ENCODE results near the gene CHDH. TPM values are rescaled to one million over a fixed set of nuclear protein-coding genes. Genes with fewer than 3 reads are reported as not detected.

Gene CHDH, protein sequence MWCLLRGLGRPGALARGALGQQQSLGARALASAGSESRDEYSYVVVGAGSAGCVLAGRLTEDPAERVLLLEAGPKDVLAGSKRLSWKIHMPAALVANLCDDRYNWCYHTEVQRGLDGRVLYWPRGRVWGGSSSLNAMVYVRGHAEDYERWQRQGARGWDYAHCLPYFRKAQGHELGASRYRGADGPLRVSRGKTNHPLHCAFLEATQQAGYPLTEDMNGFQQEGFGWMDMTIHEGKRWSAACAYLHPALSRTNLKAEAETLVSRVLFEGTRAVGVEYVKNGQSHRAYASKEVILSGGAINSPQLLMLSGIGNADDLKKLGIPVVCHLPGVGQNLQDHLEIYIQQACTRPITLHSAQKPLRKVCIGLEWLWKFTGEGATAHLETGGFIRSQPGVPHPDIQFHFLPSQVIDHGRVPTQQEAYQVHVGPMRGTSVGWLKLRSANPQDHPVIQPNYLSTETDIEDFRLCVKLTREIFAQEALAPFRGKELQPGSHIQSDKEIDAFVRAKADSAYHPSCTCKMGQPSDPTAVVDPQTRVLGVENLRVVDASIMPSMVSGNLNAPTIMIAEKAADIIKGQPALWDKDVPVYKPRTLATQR
- polyA plus RNA-seq (2013, experiment 1 of 2) = 2.0 TPM
- 2.0 TPM for polyA plus RNA-seq (2013, experiment 2 of 2)

DNA sequence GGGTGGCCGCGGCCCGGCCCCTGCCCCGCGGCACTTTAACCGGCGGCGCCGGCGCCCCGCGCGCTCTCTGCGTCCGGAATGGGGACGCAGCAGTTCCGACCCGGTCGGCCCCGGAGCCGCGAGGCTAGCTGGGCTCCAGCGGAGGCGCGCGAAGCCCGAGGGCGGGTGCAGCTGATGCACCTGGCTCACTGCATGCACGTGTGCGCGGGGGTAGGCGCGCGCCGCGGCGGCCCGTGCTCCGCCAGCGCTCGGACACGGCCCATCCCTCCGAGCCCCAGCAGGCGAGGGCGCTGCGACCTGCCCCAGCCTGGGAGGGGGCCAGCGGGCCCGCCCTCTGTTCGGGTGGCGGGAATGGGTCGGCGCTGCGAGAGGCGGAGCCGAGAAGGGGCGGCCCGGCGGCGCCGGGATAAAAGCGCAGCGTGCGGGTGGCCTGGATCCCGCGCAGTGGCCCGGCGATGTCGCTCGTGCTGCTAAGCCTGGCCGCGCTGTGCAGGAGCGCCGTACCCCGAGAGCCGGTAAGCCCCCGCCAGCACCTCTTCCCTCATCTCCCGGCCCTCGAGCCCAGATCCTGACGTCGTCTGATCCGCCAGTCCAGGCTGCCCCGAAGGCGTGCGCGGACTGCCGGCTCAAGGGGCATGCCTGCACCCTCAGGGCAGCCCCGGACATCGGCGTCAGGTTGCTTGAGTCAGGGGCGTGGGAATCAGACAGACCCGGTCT lies at the start of gene CHDH, which contains the start of gene IL17RB:
Gene CHDH, minus strand, starts transcription at position 286 of the 717 bp plus-strand sequence. CDS start 22,411 bp downstream, outside the sequence.
Gene IL17RB, plus strand, starts transcription at position 435 of the 717 bp plus-strand sequence. Its CDS starts 21 bp downstream, at position 456.
- no peak within 1 kb of the TSS for H2BK5ac ChIP-seq (ENCODE audit: low read length)
- H3K9me3 ChIP-seq (replicated peaks in 1 of 2; ENCODE audit: control insufficient read depth in 2 of 2, insufficient read depth in 1 of 2, low read depth in 1 of 2, low read length in 2 of 2) = peaks cover 2 to 5% of the 10 kb centered on the region in 2 donors
- peak within 1 kb of the TSS; percentile 85 for H3K4me2 ChIP-seq (ENCODE audit: insufficient read depth, low read length, poor library complexity, severe bottlenecking)
- H2AFZ ChIP-seq (ENCODE audit: low read length) = peak within 1 kb of the TSS; percentile 100
- H3K79me1 ChIP-seq (ENCODE audit: low read depth, low read length) = no peaks in the 10 kb centered on the region
- peak within 1 kb of the TSS; percentile 91 for H3K9ac ChIP-seq (ENCODE audit: low read depth, low read length, poor library complexity)
- H3K14ac ChIP-seq (ENCODE audit: low read length) = peak within 1 kb of the TSS; percentile 84
- no CpG with 5 or more reads among the region's 91 CpGs for WGBS, 2 donors (ENCODE audit: extremely low coverage in 2 of 2, insufficient read length in 2 of 2, insufficient replicate concordance in 1 of 2)
- no peak within 1 kb of the TSS for H2BK120ac ChIP-seq (ENCODE audit: low read depth, low read length)
- H2BK15ac ChIP-seq (ENCODE audit: low read length) = peak within 1 kb of the TSS; percentile 61
- H3K36me3 ChIP-seq (replicated peaks in 1 of 2; ENCODE audit: control insufficient read depth in 2 of 2, insufficient read depth in 2 of 2, low read length in 2 of 2) = no peaks in the 10 kb centered on the region
- DNase-seq (ENCODE audit: low spot score) = peak; percentile 65
- H2AK5ac ChIP-seq (ENCODE audit: low read depth, low read length) = no peak within 1 kb of the TSS
- H3K27ac ChIP-seq (replicated peaks; ENCODE audit: low read length) = no peak within 1 kb of the TSS
- H4K8ac ChIP-seq (ENCODE audit: low read depth, low read length) = no peak within 1 kb of the TSS
- peak within 1 kb of the TSS; percentile 96 for H3K18ac ChIP-seq (ENCODE audit: low read length)
- H3K4ac ChIP-seq (ENCODE audit: low read length) = no peak within 1 kb of the TSS
- peak within 1 kb of the TSS; percentile 74 to 88 for H3K4me3 ChIP-seq (ENCODE audit: low read length in 2 of 2)
- peak within 1 kb of the TSS; percentile 85 for H3K23ac ChIP-seq (ENCODE audit: low read depth, low read length, poor library complexity)
- peaks cover 0 to 9% (median 7%) of the 10 kb centered on the region in 3 experiments for H3K27me3 ChIP-seq (ENCODE audit: control insufficient read depth in 3 of 3, insufficient read depth in 3 of 3, low read depth in 1 of 3, low read length in 3 of 3)
- peaks cover 4 to 18% of the 10 kb centered on the region in 2 donors for H3K4me1 ChIP-seq (ENCODE audit: control insufficient read depth in 2 of 2, insufficient read depth in 1 of 2, low read depth in 1 of 2, low read length in 2 of 2)
- no peak within 1 kb of the TSS for H2BK12ac ChIP-seq (ENCODE audit: low read length)
- no peak within 1 kb of the TSS for H4K91ac ChIP-seq (ENCODE audit: low read depth, low read length, poor library complexity)

DNA sequence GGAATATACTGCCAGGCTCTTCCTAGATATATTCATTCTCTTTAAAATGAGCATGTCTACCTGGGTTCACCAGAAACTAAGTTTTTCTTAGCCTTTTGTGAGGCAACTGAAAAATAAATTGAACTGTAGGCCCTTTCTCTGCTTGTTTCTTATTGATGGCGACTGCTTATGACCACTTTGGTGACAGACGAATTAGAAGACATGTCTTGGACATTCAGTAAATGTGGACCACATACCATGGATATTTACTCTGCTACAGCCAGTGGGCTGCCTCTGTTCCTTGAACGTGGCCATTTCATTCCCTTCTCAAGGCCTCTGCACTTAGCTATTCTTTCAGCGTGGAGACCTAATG lies 46.0 kb upstream of the CHDH start:
- Histone ChIP-seq H3K36me3 (replicated peaks in 1 of 2; ENCODE audit: control insufficient read depth in 2 of 2, insufficient read depth in 2 of 2, low read length in 2 of 2) (peaks cover 0 to 18% of the 10 kb centered on the region in 2 donors), H4K8ac (ENCODE audit: low read depth, low read length) (no peak overlapping the region), H3K4me1 (ENCODE audit: control insufficient read depth in 2 of 2, insufficient read depth in 1 of 2, low read depth in 1 of 2, low read length in 2 of 2) (peaks cover 2 to 8% of the 10 kb centered on the region in 2 donors), H3K9ac (ENCODE audit: low read depth, low read length, poor library complexity) (no peak overlapping the region), H3K27me3 (ENCODE audit: control insufficient read depth in 3 of 3, insufficient read depth in 3 of 3, low read depth in 1 of 3, low read length in 3 of 3) (peaks cover 0 to under 1% (median 0%) of the 10 kb centered on the region in 3 experiments), H2AFZ (ENCODE audit: low read length) (peak overlapping the region; percentile 81), H2BK12ac (ENCODE audit: low read length) (no peak overlapping the region), H2AK5ac (ENCODE audit: low read depth, low read length) (no peak overlapping the region), H3K79me1 (ENCODE audit: low read depth, low read length) (no peaks in the 10 kb centered on the region), H3K27ac (replicated peaks; ENCODE audit: low read length) (peak overlapping the region; percentile 78), H3K14ac (ENCODE audit: low read length) (no peak overlapping the region), H2BK5ac (ENCODE audit: low read length) (no peak overlapping the region), H3K4me2 (ENCODE audit: insufficient read depth, low read length, poor library complexity, severe bottlenecking) (peak overlapping the region; percentile 47), H3K9me3 (replicated peaks in 1 of 2; ENCODE audit: control insufficient read depth in 2 of 2, insufficient read depth in 1 of 2, low read depth in 1 of 2, low read length in 2 of 2) (no peaks in the 10 kb centered on the region), H3K18ac (ENCODE audit: low read length) (no peak overlapping the region), H3K4me3 (ENCODE audit: low read length in 2 of 2) (peak overlapping the region; percentile 76 to 79), H3K4ac (ENCODE audit: low read length) (no peak overlapping the region), H3K23ac (ENCODE audit: low read depth, low read length, poor library complexity) (no peak overlapping the region), H4K91ac (ENCODE audit: low read depth, low read length, poor library complexity) (no peak overlapping the region), H2BK15ac (ENCODE audit: low read length) (no peak overlapping the region), H2BK120ac (ENCODE audit: low read depth, low read length) (no peak overlapping the region)
- WGBS, 2 donors (ENCODE audit: extremely low coverage in 2 of 2, insufficient read length in 2 of 2, insufficient replicate concordance in 1 of 2) = no CpG with 5 or more reads among the region's 4 CpGs
- no peak for DNase-seq (ENCODE audit: low spot score)

DNA sequence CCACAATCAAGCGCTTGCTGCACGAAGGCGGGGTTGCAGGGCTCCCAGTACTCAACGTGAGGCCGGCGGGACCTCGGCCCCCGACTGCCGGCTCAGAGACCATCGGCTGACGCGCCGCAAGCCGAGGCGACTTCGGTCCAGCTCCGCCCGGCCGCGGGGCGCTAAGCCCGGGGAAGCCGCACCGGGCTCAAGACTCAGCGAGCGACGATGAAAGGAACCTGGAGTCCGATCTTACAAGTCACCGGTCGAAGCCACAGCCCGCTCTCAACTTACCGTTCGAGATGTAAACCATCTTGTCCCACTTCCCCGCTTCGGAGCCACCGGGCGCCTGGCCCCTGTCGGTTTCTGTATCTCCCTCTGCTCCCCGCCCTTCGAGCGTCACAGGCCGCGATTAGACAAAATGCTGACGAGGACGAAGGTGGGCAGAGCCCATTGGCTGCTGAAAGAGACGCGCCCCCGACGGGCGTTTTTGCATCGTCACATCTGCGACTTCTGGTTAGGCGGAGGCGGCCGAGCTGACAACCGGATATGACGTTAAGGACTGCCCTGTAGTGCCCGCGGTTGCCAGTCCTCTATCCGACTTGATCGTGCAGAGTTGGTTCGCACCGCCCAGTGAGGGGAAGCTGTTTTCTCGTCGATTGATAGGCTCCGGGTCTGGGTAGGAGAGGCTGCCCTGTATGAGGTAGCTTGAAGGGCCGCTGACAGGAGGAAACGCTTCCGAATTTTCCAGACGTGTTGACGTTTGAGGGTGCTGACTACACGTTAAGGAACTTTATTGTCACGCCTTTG lies 45.5 kb upstream of the CHDH start, which contains the start of gene SELENOK:
Gene SELENOK, minus strand, starts transcription at position 363 of the 789 bp plus-strand sequence.
- peak within 1 kb of the TSS; percentile 78 for H3K27ac ChIP-seq (replicated peaks; ENCODE audit: low read length)

More for the DNA sequence above, 45.5 kb upstream of the CHDH start, which contains the start of gene SELENOK:
- H3K18ac ChIP-seq (ENCODE audit: low read length) = peak within 1 kb of the TSS; percentile 63
- peaks cover 0 to 23% of the 10 kb centered on the region in 2 donors for H3K36me3 ChIP-seq (replicated peaks in 1 of 2; ENCODE audit: control insufficient read depth in 2 of 2, insufficient read depth in 2 of 2, low read length in 2 of 2)
- no peak within 1 kb of the TSS for H2BK5ac ChIP-seq (ENCODE audit: low read length)
- H2BK120ac ChIP-seq (ENCODE audit: low read depth, low read length) = no peak within 1 kb of the TSS
- H4K8ac ChIP-seq (ENCODE audit: low read depth, low read length) = no peak within 1 kb of the TSS
- peaks cover 2 to 8% of the 10 kb centered on the region in 2 donors for H3K4me1 ChIP-seq (ENCODE audit: control insufficient read depth in 2 of 2, insufficient read depth in 1 of 2, low read depth in 1 of 2, low read length in 2 of 2)
- no peak within 1 kb of the TSS for H3K14ac ChIP-seq (ENCODE audit: low read length)
- H3K27me3 ChIP-seq (ENCODE audit: control insufficient read depth in 3 of 3, insufficient read depth in 3 of 3, low read depth in 1 of 3, low read length in 3 of 3) = no peaks in the 10 kb centered on the region
- no peak within 1 kb of the TSS for H2BK15ac ChIP-seq (ENCODE audit: low read length)
- no peaks in the 10 kb centered on the region for H3K79me1 ChIP-seq (ENCODE audit: low read depth, low read length)
- H3K9me3 ChIP-seq (replicated peaks in 1 of 2; ENCODE audit: control insufficient read depth in 2 of 2, insufficient read depth in 1 of 2, low read depth in 1 of 2, low read length in 2 of 2) = no peaks in the 10 kb centered on the region
- H3K9ac ChIP-seq (ENCODE audit: low read depth, low read length, poor library complexity) = peak within 1 kb of the TSS; percentile 85
- H2AK5ac ChIP-seq (ENCODE audit: low read depth, low read length) = no peak within 1 kb of the TSS
- no peak within 1 kb of the TSS for H2BK12ac ChIP-seq (ENCODE audit: low read length)
- H3K4ac ChIP-seq (ENCODE audit: low read length) = no peak within 1 kb of the TSS
- WGBS, 2 donors (ENCODE audit: extremely low coverage in 2 of 2, insufficient read length in 2 of 2, insufficient replicate concordance in 1 of 2) = no CpG with 5 or more reads among the region's 73 CpGs
- no peak within 1 kb of the TSS for H3K23ac ChIP-seq (ENCODE audit: low read depth, low read length, poor library complexity)
- peak within 1 kb of the TSS; percentile 76 to 98 for H3K4me3 ChIP-seq (ENCODE audit: low read length in 2 of 2)
- peak within 1 kb of the TSS; percentile 48 for H3K4me2 ChIP-seq (ENCODE audit: insufficient read depth, low read length, poor library complexity, severe bottlenecking)
- DNase-seq (ENCODE audit: low spot score) = peak; percentile 97
- H4K91ac ChIP-seq (ENCODE audit: low read depth, low read length, poor library complexity) = no peak within 1 kb of the TSS
- H2AFZ ChIP-seq (ENCODE audit: low read length) = peak within 1 kb of the TSS; percentile 88
